ENCODE data around the gene FCN1.

The FCN1 gene

GRCh38 chr9:134940236-134941208 lies 22.8 kb upstream of the FCN1 start:
- no peak overlapping the region for H3K4me3 Mint-ChIP-seq
- H3K36me3 Mint-ChIP-seq (ENCODE audit: low read depth) = no peaks in the 10 kb centered on the region
- TF ChIP-seq CTCF (IDR thresholded peaks at IDR 0.05; ENCODE audit: unreplicated experiment in 3 of 3) = no peak
- H3K4me1 Mint-ChIP-seq = peaks cover 26% of the 10 kb centered on the region
- H3K27ac Mint-ChIP-seq = no peak overlapping the region
- no peaks in the 10 kb centered on the region for H3K9me3 Mint-ChIP-seq
- peaks cover 47% of the 10 kb centered on the region for H3K27me3 Mint-ChIP-seq (ENCODE audit: low read depth)

GRCh38 chr9:134939836-134940235 lies 22.1 kb upstream of the FCN1 start:
- Mint-ChIP-seq H3K4me1 (peaks cover 31% of the 10 kb centered on the region), H3K9me3 (no peaks in the 10 kb centered on the region), H3K4me3 (no peak overlapping the region), H3K27ac (no peak overlapping the region), H3K27me3 (ENCODE audit: low read depth) (peaks cover 54% of the 10 kb centered on the region), H3K36me3 (ENCODE audit: low read depth) (no peaks in the 10 kb centered on the region)
- no peak for TF ChIP-seq CTCF (IDR thresholded peaks at IDR 0.05; ENCODE audit: unreplicated experiment in 3 of 3)

- no peak overlapping the region for H3K27ac Mint-ChIP-seq
Observed at GRCh38 chr9:134939080-134939733, 21.5 kb upstream of the FCN1 start.

GRCh38 chr9:134938346-134939079 lies 20.8 kb upstream of the FCN1 start:
- Mint-ChIP-seq H3K27me3 (ENCODE audit: low read depth) (peaks cover 66% of the 10 kb centered on the region), H3K27ac (no peak overlapping the region), H3K4me3 (no peak overlapping the region), H3K9me3 (no peaks in the 10 kb centered on the region), H3K4me1 (peaks cover 27% of the 10 kb centered on the region), H3K36me3 (ENCODE audit: low read depth) (no peaks in the 10 kb centered on the region)
- TF ChIP-seq CTCF (IDR thresholded peaks at IDR 0.05; ENCODE audit: unreplicated experiment in 3 of 3) = no peak

More at GRCh38 chr9:134939080-134939733, 21.5 kb upstream of the FCN1 start:
- no peak for TF ChIP-seq CTCF (IDR thresholded peaks at IDR 0.05; ENCODE audit: unreplicated experiment in 3 of 3)
- H3K4me1 Mint-ChIP-seq = peaks cover 27% of the 10 kb centered on the region
- peaks cover 59% of the 10 kb centered on the region for H3K27me3 Mint-ChIP-seq (ENCODE audit: low read depth)
- H3K36me3 Mint-ChIP-seq (ENCODE audit: low read depth) = no peaks in the 10 kb centered on the region
- H3K9me3 Mint-ChIP-seq = no peaks in the 10 kb centered on the region
- no peak overlapping the region for H3K4me3 Mint-ChIP-seq

GRCh38 chr9:134937566-134938345 lies 20.0 kb upstream of the FCN1 start:
- Mint-ChIP-seq H3K27ac (no peak overlapping the region), H3K4me3 (no peak overlapping the region), H3K36me3 (ENCODE audit: low read depth) (no peaks in the 10 kb centered on the region), H3K27me3 (ENCODE audit: low read depth) (peaks cover 65% of the 10 kb centered on the region), H3K4me1 (peaks cover 23% of the 10 kb centered on the region), H3K9me3 (no peaks in the 10 kb centered on the region)
- no peak for TF ChIP-seq CTCF (IDR thresholded peaks at IDR 0.05; ENCODE audit: unreplicated experiment in 3 of 3)
